ENCODE results near the gene FHOD3.

DNA sequence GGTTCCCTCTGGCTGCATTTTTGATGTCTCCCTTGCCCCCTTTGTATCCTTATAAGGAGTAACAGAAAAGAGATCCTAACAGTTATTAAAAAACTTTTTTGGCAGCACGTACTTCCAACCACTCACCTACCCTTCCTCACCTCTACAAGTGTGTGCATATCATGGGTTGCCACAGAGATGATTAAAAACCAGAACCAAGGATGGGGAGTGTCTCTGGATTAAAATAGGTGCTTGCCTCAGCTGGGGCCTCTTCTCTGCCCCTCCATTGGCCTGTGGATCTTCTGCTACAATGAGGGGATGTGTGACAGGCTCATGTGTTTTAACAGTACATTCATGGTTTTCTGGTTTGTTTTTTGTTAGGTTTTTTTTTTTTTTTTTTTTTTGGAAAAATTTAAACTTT, 160.8 kb downstream of the FHOD3 start:
- TF ChIP-seq, protein P1, sequence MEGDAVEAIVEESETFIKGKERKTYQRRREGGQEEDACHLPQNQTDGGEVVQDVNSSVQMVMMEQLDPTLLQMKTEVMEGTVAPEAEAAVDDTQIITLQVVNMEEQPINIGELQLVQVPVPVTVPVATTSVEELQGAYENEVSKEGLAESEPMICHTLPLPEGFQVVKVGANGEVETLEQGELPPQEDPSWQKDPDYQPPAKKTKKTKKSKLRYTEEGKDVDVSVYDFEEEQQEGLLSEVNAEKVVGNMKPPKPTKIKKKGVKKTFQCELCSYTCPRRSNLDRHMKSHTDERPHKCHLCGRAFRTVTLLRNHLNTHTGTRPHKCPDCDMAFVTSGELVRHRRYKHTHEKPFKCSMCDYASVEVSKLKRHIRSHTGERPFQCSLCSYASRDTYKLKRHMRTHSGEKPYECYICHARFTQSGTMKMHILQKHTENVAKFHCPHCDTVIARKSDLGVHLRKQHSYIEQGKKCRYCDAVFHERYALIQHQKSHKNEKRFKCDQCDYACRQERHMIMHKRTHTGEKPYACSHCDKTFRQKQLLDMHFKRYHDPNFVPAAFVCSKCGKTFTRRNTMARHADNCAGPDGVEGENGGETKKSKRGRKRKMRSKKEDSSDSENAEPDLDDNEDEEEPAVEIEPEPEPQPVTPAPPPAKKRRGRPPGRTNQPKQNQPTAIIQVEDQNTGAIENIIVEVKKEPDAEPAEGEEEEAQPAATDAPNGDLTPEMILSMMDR (conservative IDR thresholded peaks at IDR 0.05; ENCODE audit: low read length) = no peak
- no peak for TF ChIP-seq EZH2phosphoT487 (IDR thresholded peaks at IDR 0.05; ENCODE audit: borderline replicate concordance)
